DND-41 (cell line): ENCODE data around the gene ME3.

ENCODE experiments used
- CTCF ChIP-seq: IDR thresholded peaks from 2 replicates; pipeline ENCODE4 v1.5.1; 2012; ENCODE audit warnings: borderline replicate concordance, low read length, moderate library complexity, mild to moderate bottlenecking; ENCODE audit not compliant: poor library complexity, severe bottlenecking; ENCODE audit errors: extremely low read depth
- EZH2 ChIP-seq: IDR thresholded peaks from 3 replicates; pipeline ENCODE4 v1.6.1; 2012; ENCODE audit warnings: borderline replicate concordance, low read depth, mild to moderate bottlenecking, moderate library complexity, low read length, inconsistent platforms; ENCODE audit not compliant: severe bottlenecking

- TF ChIP-seq CTCF (no peak), EZH2 (no peak)
Observed at GRCh38 chr11:86678296-86678695, 5.9 kb upstream of the ME3 start.
